PFSK-1 (cell line): ENCODE data around the gene FNTB.

Experiments used
- FOXP2 ChIP-seq: optimal IDR thresholded peaks from 2 replicates; pipeline ENCODE3; 2011; ENCODE audit warnings: borderline replicate concordance, control low read depth, inconsistent platforms; ENCODE audit not compliant: insufficient read depth; ENCODE audit errors: extremely low read length, extremely low read depth
- POLR2AphosphoS5 ChIP-seq: IDR thresholded peaks from 2 replicates; pipeline ENCODE4 v1.6.1; 2012; ENCODE audit warnings: low read depth, mild to moderate bottlenecking, control low read depth, low read length, moderate library complexity
- REST ChIP-seq, 2 experiments: IDR thresholded peaks; 2 replicates each; pipeline versions ENCODE4 v1.6.1 to v1.8.0; 2011 to 2012; ENCODE audit warnings: low read depth in 2 of 2, low read length in 2 of 2, control low read depth in 1 of 2, inconsistent platforms in 1 of 2, mild to moderate bottlenecking in 1 of 2, moderate library complexity in 1 of 2; ENCODE audit not compliant: insufficient read depth in 1 of 2
- SIN3A ChIP-seq: IDR thresholded peaks from 2 replicates; pipeline ENCODE4 v1.6.1; 2012; ENCODE audit warnings: mild to moderate bottlenecking, low read length, moderate library complexity, borderline replicate concordance; ENCODE audit not compliant: insufficient read depth
- TAF1 ChIP-seq: IDR thresholded peaks from 2 replicates; pipeline ENCODE4 v1.6.1; 2012; ENCODE audit warnings: low read length, control low read depth, borderline replicate concordance; ENCODE audit not compliant: insufficient read depth

FNTB gene

GRCh38 chr14:65098586-65098985, 111.9 kb downstream of the FNTB start:
- TF ChIP-seq POLR2AphosphoS5 (no peak), REST (IDR thresholded peaks at IDR 0.05; ENCODE audit: insufficient read depth in 1 of 2, low read depth in 2 of 2, low read length in 2 of 2) (no peak), FOXP2 (no peak), SIN3A (no peak), TAF1 (no peak)

GRCh38 chr14:65100922-65101541, 114.3 kb downstream of the FNTB start:
- TF ChIP-seq SIN3A (no peak), REST (IDR thresholded peaks at IDR 0.05; ENCODE audit: insufficient read depth in 1 of 2, low read depth in 2 of 2, low read length in 2 of 2) (no peak), FOXP2 (no peak), POLR2AphosphoS5 (no peak), TAF1 (no peak)

GRCh38 chr14:65101631-65102440, 115.1 kb downstream of the FNTB start:
- TF ChIP-seq TAF1 (no peak), SIN3A (0 out of 2 replicates have a peak, but pooled peaks have one; percentile 69)

- no peak for TF ChIP-seq SIN3A
- TF ChIP-seq TAF1, result 0 out of 2 replicates have a peak, but pooled peaks have one; percentile 57
These were observed 115.9 kb downstream of the FNTB start, which contains the start of gene MAX for GRCh38 chr14:65102441-65103149. TSS of gene MAX (minus strand) at chr14:65102517. CDS start at chr14:65102339, 178 bp downstream.

- TF ChIP-seq FOXP2 (no peak), POLR2AphosphoS5 (no peak), SIN3A (no peak), TAF1 (no peak), REST (IDR thresholded peaks at IDR 0.05; ENCODE audit: insufficient read depth in 1 of 2, low read depth in 2 of 2, low read length in 2 of 2) (no peak)
These were observed 116.6 kb downstream of the FNTB start for GRCh38 chr14:65103150-65103760.
